ENCODE data around the gene CNPY1.

Gene CNPY1

GRCh38 chr7:155529845-155530244, 16.5 kb downstream of the CNPY1 start:
- TF ChIP-seq CTCF (conservative IDR thresholded peaks at IDR 0.05; ENCODE audit: low read depth, low read length) = no peak
- no peak for DNase-seq (ENCODE audit: low read depth)
- H3K4me3 ChIP-seq (ENCODE audit: low read depth, low read length) = no peak overlapping the region

GRCh38 chr7:155529346-155529745, 17.0 kb downstream of the CNPY1 start:
- H3K4me3 ChIP-seq (ENCODE audit: low read depth, low read length) = no peak overlapping the region
- no peak for DNase-seq (ENCODE audit: low read depth)
- TF ChIP-seq CTCF (conservative IDR thresholded peaks at IDR 0.05; ENCODE audit: low read depth, low read length) = no peak

GRCh38 chr7:155527664-155528063, 18.7 kb downstream of the CNPY1 start:
- no peak for DNase-seq (ENCODE audit: low read depth)
- no peak for TF ChIP-seq CTCF (conservative IDR thresholded peaks at IDR 0.05; ENCODE audit: low read depth, low read length)
- H3K4me3 ChIP-seq (ENCODE audit: low read depth, low read length) = no peak overlapping the region

GRCh38 chr7:155526225-155526624, 20.1 kb downstream of the CNPY1 start:
- TF ChIP-seq CTCF (conservative IDR thresholded peaks at IDR 0.05; ENCODE audit: low read depth, low read length) = no peak
- DNase-seq (ENCODE audit: low read depth) = no peak
- no peak overlapping the region for H3K4me3 ChIP-seq (ENCODE audit: low read depth, low read length)

- DNase-seq (ENCODE audit: low read depth) = no peak
- H3K4me3 ChIP-seq (ENCODE audit: low read depth, low read length) = no peak overlapping the region
- TF ChIP-seq CTCF (conservative IDR thresholded peaks at IDR 0.05; ENCODE audit: low read depth, low read length) = peak; percentile 3
Measured at GRCh38 chr7:155524018-155524556, 22.3 kb downstream of the CNPY1 start.

GRCh38 chr7:155523168-155523675, 23.1 kb downstream of the CNPY1 start:
- H3K4me3 ChIP-seq (ENCODE audit: low read depth, low read length) = no peak overlapping the region
- no peak for TF ChIP-seq CTCF (conservative IDR thresholded peaks at IDR 0.05; ENCODE audit: low read depth, low read length)
- DNase-seq (ENCODE audit: low read depth) = no peak

- TF ChIP-seq CTCF (conservative IDR thresholded peaks at IDR 0.05; ENCODE audit: low read depth, low read length) = no peak
- H3K4me3 ChIP-seq (ENCODE audit: low read depth, low read length) = no peak overlapping the region
- no peak for DNase-seq (ENCODE audit: low read depth)
Measured at GRCh38 chr7:155521743-155522398, 24.5 kb downstream of the CNPY1 start.
